LNCAP (cell line): Measurements from ENCODE around the gene DCTN3.

Source experiments
- TF ChIP-seq, protein P1 (sequence below): fragments of 450-650 bp; IDR thresholded peaks from 2 replicates; pipeline ENCODE4 v1.5.1; 2017; ENCODE audit warnings: mild to moderate bottlenecking

Gene DCTN3

DNA sequence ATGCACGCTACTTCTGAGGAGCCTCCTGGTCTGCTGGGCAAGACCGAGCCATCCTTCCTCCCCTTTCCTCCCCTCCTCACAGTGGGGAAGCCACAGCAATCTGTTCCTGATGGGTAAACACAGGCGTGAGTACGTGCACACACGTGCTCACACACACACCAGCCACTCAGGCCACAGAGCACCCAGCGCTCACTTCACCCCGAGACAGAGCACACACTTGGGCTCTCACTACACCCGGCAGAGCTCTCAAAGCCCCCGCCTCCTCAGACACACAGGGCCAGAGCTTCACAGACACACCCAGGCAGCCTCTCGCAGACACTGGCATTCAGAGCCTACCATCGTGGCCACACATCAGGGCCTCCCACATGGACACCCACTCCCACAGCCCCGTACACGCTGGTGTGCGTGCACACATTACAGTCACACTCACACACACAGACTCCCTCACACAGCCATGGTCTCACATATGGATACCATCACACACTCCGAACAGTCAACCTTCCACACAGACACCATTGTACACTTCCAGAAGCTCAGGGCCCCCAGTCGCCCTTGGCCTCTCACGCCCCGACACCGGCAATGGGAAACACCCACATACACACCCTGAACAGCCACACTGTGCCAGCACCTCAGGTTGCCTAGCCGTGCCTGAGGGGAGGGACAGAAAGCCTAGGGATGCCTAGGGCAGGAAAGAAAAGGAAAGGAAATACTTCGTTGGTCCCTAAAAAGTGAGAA is 44.3 kb downstream of the DCTN3 start:
- TF ChIP-seq, protein P1, sequence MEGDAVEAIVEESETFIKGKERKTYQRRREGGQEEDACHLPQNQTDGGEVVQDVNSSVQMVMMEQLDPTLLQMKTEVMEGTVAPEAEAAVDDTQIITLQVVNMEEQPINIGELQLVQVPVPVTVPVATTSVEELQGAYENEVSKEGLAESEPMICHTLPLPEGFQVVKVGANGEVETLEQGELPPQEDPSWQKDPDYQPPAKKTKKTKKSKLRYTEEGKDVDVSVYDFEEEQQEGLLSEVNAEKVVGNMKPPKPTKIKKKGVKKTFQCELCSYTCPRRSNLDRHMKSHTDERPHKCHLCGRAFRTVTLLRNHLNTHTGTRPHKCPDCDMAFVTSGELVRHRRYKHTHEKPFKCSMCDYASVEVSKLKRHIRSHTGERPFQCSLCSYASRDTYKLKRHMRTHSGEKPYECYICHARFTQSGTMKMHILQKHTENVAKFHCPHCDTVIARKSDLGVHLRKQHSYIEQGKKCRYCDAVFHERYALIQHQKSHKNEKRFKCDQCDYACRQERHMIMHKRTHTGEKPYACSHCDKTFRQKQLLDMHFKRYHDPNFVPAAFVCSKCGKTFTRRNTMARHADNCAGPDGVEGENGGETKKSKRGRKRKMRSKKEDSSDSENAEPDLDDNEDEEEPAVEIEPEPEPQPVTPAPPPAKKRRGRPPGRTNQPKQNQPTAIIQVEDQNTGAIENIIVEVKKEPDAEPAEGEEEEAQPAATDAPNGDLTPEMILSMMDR = no peak

DNA sequence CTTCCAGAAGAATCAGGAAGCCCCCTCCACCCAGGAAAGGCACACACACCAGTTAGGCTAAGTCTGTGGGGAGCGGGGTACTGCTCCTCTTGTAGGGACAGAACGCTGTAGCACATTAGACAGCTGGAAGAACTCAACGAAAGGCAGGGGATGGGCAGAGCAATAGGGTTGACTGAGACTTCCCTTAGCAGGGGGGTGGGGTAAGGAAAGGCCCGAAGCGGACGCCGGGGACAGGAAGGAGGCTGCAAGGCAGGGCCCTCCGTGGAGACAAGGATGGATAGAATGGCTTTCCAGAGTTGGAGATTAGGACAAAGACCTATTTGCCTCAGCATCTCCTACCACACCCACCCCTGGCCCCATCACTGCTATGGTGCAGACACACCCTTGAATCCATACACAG is 45.1 kb downstream of the DCTN3 start:
- TF ChIP-seq, protein P1 = no peak

DNA sequence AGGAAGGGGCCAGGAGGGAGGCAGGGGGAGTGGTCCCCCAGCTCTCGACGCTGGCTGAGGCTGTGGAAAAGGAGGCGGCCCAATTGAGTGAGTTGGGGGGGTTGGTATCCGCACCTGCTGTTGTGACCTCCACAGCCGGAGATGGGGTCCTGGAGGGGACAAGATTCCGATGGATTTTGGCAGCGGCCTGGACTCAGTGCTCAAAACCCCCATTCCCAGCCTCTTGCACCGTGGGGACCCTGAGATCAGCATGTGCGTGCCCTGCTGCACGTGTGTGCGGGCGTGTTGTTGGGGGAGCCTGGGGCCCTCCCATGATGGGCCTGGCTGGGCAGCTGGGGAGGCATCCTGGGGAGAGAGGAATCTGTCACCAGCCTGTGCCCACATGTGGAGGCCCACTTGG is 45.7 kb downstream of the DCTN3 start:
- TF ChIP-seq, protein P1 = no peak

DNA sequence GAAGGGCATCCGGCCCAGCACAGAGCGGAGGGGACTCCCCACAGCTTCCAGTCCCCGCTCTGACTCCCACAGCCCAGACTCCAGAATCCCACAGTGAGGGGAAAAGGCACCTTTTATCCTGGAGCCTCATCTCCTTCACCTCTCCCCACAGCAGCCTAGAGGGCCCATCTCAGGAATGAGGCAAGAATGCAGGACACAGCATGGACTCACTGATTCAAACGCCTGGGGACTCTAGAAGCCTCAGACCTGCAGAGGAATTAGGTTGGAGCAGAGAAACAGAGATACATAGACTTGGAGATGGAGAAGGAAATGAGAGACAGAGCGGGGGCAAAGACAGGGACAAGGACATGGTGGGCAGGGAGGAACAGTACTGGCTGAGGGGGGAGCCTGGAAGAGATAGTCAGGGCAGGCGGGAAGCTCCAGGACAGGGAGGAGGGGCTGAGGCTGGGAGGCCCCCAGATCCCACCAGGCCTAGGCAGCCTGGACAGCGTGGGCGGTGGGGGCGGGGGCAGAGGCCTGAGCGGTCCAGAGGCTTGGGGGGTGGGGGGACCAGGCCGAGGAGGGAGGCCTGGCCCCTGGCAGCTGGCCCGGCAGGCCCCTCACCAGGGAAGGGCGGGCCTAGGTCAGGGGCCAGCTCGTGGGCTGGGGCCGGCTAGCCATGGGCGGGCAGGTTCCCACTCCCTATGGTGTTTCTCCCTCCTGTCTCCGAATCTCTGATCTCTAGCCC is 46.5 kb downstream of the DCTN3 start:
- TF ChIP-seq, protein P1 = no peak

DNA sequence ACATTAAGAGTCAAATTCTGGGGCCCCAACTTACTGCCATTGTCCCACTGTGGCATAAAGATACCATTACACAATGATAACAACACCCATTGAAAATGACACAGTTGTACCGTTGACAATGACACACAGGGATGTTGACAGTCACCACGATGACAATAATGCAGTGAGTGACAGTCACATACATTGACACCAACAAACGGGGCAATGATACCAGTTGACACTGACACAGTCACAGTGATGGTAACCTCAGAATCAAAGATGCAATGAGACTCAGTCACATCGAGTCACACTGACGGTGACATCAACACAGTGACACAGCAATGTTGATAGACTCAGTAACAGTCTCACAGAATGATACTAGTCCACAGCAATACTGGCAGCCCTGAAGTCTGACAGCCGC is 47.7 kb downstream of the DCTN3 start:
- TF ChIP-seq, protein P1 = no peak

DNA sequence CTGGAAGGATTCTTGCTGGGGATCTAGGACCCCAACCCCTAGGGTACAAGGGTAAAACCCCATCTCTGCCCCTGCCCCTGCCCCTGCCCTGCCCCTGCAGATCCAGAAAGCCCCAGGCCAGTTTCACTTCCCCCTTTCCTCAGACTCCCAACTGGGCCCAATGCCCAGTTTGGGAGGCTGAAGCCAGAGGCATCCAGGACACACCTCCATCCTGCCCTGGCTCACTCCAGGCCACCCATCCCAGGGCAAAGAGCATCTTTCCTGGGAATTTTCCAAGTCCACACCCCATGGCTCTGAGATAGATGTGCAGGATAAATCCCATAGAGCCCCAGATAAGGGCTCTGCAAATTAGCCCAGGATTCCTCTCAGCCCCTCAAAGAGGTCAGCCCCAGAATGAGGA is 48.2 kb downstream of the DCTN3 start:
- TF ChIP-seq, protein P1 = no peak

DNA sequence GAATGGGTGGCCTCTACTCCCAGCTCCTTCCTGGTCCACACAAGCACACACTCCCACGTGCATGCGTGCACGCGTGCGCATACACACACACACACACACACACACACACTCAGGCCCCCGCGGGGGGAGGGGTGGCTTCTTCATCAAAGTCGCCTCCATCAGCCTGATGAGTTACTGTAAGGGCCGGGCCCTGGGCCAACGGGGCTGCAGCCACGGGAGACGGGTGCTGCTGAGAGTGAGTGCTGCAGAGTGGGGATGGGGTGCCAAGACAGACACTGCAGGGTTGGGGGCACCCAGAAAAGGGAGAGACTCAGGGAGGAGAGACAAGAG is 48.8 kb downstream of the DCTN3 start:
- TF ChIP-seq, protein P1 = no peak
